Smooth muscle cell (in vitro differentiated cells): ENCODE measurements around the gene BAG3. TPM values are rescaled to one million over a fixed set of nuclear protein-coding genes. Genes with fewer than 3 reads are reported as not detected.

Source experiments
- DNase-seq: peaks from one replicate; lab custom pipeline; 2025; ENCODE audit not compliant: unreplicated experiment; lab: John Stamatoyannopoulos, UW
- H2AFZ ChIP-seq: fragments of 200-600 bp; sonication (generic); 2 replicates; pipeline ENCODE4 v1.6.0; 2016; ENCODE audit warnings: antibody characterized with exemption, low read depth, mild to moderate bottlenecking
- H3F3A ChIP-seq: fragments of 200-600 bp; sonication (generic); 2 replicates; pipeline ENCODE4 v1.6.0; 2017; ENCODE audit warnings: antibody characterized with exemption, low read depth
- H3K27ac ChIP-seq: fragments of 200-600 bp; sonication (generic); 2 replicates; pipeline ENCODE4 v1.5.1; 2016; ENCODE audit warnings: low read depth, mild to moderate bottlenecking
- H3K27me3 ChIP-seq: fragments of 200-600 bp; sonication (generic); 2 replicates; pipeline ENCODE4 v1.6.1; 2016; ENCODE audit warnings: low read depth, mild to moderate bottlenecking
- H3K36me3 ChIP-seq: fragments of 200-600 bp; sonication (generic); 2 replicates; pipeline ENCODE4 v1.5.1; 2016; ENCODE audit warnings: low read depth
- H3K4me1 ChIP-seq: fragments of 200-600 bp; sonication (generic); 2 replicates; pipeline ENCODE4 v1.5.1; 2016; ENCODE audit warnings: low read depth
- H3K4me2 ChIP-seq: fragments of 200-600 bp; sonication (generic); 2 replicates; pipeline ENCODE4 v1.6.0; 2016; ENCODE audit warnings: mild to moderate bottlenecking
- H3K4me3 ChIP-seq: fragments of 200-600 bp; sonication (generic); 2 replicates; pipeline ENCODE4 v1.5.1; 2016; ENCODE audit warnings: mild to moderate bottlenecking
- H3K79me2 ChIP-seq: fragments of 200-600 bp; sonication (generic); 2 replicates; pipeline ENCODE4 v1.6.0; 2016; ENCODE audit warnings: low read depth, mild to moderate bottlenecking
- H3K9ac ChIP-seq: fragments of 200-600 bp; sonication (generic); 2 replicates; pipeline ENCODE4 v1.6.0; 2016; ENCODE audit warnings: low read depth
- H3K9me3 ChIP-seq: fragments of 200-600 bp; sonication (generic); replicated peaks from 2 replicates; pipeline ENCODE4 v1.5.1; 2016; ENCODE audit warnings: low read depth
- H4K20me1 ChIP-seq: fragments of 200-600 bp; sonication (generic); 2 replicates; pipeline ENCODE4 v1.6.0; 2016; ENCODE audit warnings: low read depth
- WGBS: methylation state at CpG from one replicate; pipeline ENCODE4 v1.1.7; 2016; ENCODE audit warnings: low lambda C conversion rate; 5-methylcytosine and 5-hydroxymethylcytosine counted together
- polyA plus RNA-seq: library from polyadenylated mRNA; unstranded; fragments of >200 nt; fragmentation: Nextera tagmentation; extraction: Ambion mirVana; gene quantifications from 2 replicates; pipeline ENCODE4 v1.2.1, GENCODE V29; 2016
- total RNA-seq: library from RNA; depleted of rRNA; stranded (reverse); fragments of >200 nt; gene quantifications from 2 replicates; pipeline ENCODE4 v1.2.3, GENCODE V29; 2014
- TF ChIP-seq, protein P1 (sequence below): fragments of 200-600 bp; sonication (generic); IDR thresholded peaks from 2 replicates; pipeline ENCODE4 v1.5.1; 2017; ENCODE audit warnings: borderline replicate concordance, mild to moderate bottlenecking, antibody characterized with exemption; ENCODE audit not compliant: insufficient read depth, poor library complexity, severe bottlenecking

BAG3 gene
- total and polyA plus RNA-seq, 2 experiments from 2014 or later, result 25.5 to 73.7 TPM

DNA sequence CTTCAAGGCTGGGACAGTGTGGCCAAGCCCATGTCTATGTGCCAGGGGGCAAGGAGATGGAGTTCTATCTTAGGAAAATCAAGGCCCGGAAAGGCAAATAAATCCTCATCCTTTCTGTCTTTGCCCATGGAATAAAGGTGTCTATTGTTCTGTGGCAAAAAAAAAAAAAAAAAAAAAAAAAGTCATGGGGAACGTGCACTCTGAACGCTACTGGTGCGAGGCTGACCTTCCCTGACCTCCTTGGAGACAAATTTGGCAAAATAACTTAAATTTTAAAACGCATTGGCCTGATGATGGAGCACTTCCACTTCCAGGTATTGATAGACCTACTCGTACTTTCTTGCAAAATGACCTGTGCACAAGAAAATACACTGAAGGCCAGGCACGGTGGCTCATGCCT lies 12.2 kb upstream of the BAG3 start:
- peaks cover under 1% of the 10 kb centered on the region for H3K4me1 ChIP-seq
- H3F3A ChIP-seq, result no peaks in the 10 kb centered on the region
- H3K36me3 ChIP-seq, result no peaks in the 10 kb centered on the region
- H3K27me3 ChIP-seq, result no peaks in the 10 kb centered on the region
- no peak overlapping the region for H3K4me3 ChIP-seq
- H3K9ac ChIP-seq, result no peak overlapping the region
- WGBS, result 93% methylated on average over 7 of the region's 7 CpGs
- no peaks in the 10 kb centered on the region for H4K20me1 ChIP-seq
- H3K27ac ChIP-seq, result no peak overlapping the region
- H2AFZ ChIP-seq, result no peak overlapping the region
- no peak for DNase-seq
- no peaks in the 10 kb centered on the region for H3K9me3 ChIP-seq
- TF ChIP-seq, protein P1, sequence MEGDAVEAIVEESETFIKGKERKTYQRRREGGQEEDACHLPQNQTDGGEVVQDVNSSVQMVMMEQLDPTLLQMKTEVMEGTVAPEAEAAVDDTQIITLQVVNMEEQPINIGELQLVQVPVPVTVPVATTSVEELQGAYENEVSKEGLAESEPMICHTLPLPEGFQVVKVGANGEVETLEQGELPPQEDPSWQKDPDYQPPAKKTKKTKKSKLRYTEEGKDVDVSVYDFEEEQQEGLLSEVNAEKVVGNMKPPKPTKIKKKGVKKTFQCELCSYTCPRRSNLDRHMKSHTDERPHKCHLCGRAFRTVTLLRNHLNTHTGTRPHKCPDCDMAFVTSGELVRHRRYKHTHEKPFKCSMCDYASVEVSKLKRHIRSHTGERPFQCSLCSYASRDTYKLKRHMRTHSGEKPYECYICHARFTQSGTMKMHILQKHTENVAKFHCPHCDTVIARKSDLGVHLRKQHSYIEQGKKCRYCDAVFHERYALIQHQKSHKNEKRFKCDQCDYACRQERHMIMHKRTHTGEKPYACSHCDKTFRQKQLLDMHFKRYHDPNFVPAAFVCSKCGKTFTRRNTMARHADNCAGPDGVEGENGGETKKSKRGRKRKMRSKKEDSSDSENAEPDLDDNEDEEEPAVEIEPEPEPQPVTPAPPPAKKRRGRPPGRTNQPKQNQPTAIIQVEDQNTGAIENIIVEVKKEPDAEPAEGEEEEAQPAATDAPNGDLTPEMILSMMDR, result no peak
- H3K79me2 ChIP-seq, result no peaks in the 10 kb centered on the region
- no peak overlapping the region for H3K4me2 ChIP-seq

DNA sequence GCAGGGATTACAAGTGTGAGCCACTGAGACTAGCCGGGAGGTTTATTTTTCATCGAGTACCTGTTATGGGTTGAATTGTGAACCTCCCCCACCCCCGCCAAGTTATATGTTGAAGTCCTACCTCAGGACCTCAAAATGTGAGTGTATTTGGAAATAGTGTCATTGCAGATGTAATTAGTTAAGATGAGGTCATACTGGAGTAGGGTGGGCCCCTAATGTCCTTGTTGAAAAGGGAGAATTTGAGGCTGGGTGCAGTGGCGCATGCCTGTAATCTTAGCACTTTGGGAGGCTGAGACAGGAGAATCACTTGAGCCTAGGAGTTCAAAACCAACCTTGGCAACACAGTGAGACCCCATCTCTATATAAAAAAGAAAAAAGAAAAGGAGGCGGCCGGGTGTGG lies 10.8 kb upstream of the BAG3 start:
- H3K9me3 ChIP-seq, result no peaks in the 10 kb centered on the region
- TF ChIP-seq, protein P1, result no peak
- H3F3A ChIP-seq, result peaks cover 2% of the 10 kb centered on the region
- no peak overlapping the region for H3K9ac ChIP-seq
- H3K4me2 ChIP-seq, result no peak overlapping the region
- no peak overlapping the region for H3K4me3 ChIP-seq
- H2AFZ ChIP-seq, result no peak overlapping the region
- 92% methylated on average over 6 of the region's 6 CpGs for WGBS
- no peaks in the 10 kb centered on the region for H3K27me3 ChIP-seq
- no peaks in the 10 kb centered on the region for H4K20me1 ChIP-seq
- H3K79me2 ChIP-seq, result no peaks in the 10 kb centered on the region
- DNase-seq, result no peak
- H3K27ac ChIP-seq, result no peak overlapping the region
- H3K4me1 ChIP-seq, result peaks cover 4% of the 10 kb centered on the region
- H3K36me3 ChIP-seq, result no peaks in the 10 kb centered on the region

DNA sequence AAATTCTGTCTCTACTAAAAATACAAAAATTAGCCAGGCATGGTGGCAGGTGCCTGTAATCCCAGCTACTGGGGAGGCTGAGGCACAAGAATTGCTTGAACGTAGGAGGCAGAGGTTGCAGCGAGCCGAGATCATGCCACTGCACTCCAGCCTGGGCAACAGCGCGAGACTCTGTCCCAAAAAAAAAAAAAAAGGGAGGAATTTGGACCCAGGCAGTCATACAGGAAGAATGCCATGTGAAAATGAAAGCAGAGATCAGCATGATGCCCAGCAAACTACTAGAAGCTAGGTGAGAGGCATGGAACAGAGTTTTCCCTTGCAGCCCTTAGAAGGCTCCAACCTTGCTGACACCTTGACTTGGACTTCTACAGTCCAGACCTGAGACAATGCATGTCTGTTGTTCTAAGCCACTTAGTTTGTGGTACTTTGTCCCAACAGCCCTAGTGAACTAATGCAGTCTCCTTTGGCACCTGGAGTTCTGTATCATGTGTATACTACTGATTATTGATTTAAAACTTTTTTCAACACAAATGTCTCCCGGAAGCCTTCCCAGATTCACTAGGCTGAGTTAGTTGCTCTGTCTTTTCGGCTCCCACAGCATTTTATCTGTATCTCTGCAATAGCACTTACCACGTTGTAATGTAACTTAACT lies 10.2 kb upstream of the BAG3 start:
- H4K20me1 ChIP-seq, result no peaks in the 10 kb centered on the region

More for the DNA sequence above, 10.2 kb upstream of the BAG3 start:
- Histone ChIP-seq H3F3A (peaks cover 2% of the 10 kb centered on the region), H3K4me3 (no peak overlapping the region), H3K9ac (no peak overlapping the region), H2AFZ (no peak overlapping the region), H3K9me3 (no peaks in the 10 kb centered on the region), H3K4me1 (peaks cover 4% of the 10 kb centered on the region), H3K27ac (no peak overlapping the region), H3K4me2 (no peak overlapping the region), H3K27me3 (no peaks in the 10 kb centered on the region), H3K79me2 (no peaks in the 10 kb centered on the region), H3K36me3 (no peaks in the 10 kb centered on the region)
- TF ChIP-seq, protein P1, result no peak
- no peak for DNase-seq
- WGBS, result 90% methylated on average over 8 of the region's 8 CpGs
